Hepatic stellate cell (primary cell): ENCODE results near the gene CPHXL.

Experiments used
- DNase-seq: peaks from one replicate; pipeline ENCODE4 v3.0.0; 2011; ENCODE audit warnings: low spot score

Gene CPHXL

DNA sequence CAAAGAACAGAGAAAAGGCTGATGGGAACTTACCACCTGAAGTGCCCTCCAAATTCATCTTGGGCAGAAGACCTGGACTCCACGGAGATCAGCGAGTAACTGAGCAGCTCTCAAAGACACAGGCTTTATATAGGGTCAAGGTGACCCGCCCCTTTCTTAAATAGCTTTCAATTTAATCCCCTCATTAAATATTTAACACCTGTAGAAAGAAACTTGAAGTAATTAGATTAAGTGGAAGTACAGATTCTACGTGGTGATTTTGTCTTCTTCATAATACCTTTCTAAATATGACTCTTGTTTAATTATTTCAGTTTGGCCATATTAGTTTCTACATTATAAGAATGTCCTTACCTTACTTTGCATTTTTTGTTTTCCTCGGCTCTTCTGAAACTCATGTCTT is 24.9 kb downstream of the CPHXL start, which contains the start of gene DUXB:
Gene DUXB (minus strand): TSS at position 101 of the 400 bp plus-strand sequence. CDS start 43 bp downstream, at position 58.
- no peak for DNase-seq

GRCh38 chr16:75697571-75697970 is 28.7 kb downstream of the CPHXL start:
- no peak for DNase-seq

DNA sequence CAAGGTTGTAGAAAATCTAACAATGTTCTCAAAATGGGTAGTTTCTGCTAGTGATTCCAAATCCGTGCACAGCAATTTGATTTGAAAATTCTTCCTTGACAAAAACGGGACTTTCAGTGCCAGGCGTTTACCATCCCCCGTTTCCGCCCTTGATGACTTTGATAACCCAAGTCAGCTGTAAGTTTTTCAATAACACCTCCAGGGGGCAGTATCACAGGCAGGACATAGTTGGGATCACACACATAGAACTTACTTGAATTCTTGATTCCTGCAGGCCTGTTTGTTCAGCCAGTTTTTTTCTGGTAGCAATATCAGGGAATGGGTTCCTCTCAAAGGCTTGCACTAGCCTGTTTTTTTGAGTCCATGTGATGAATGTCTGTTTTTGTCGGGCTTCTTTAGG is 30.6 kb downstream of the CPHXL start:
- DNase-seq: no peak

DNA sequence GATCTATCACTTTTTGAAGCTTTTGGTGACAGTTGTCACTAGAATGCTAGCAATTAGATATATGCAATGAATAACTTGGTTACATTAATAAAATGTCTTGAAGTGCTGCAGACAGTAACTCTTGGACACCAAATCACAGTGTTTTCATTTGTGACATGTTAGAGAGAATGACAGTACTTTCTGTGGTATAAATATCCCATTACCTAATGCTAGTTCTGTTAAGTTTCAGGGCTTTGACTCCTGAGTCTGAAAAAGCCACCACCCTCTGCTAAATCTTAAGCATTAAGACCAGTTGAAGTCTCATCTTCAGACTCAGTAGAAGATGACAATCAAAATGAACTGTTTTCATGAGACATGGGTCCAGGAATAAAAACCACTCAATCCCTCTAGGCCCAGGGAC is 38.9 kb downstream of the CPHXL start:
- DNase-seq: no peak

GRCh38 chr16:75682308-75682707 is 44.0 kb downstream of the CPHXL start:
- no peak for DNase-seq

- DNase-seq: no peak
Measured at GRCh38 chr16:75679366-75679765, 46.9 kb downstream of the CPHXL start.

- DNase-seq: no peak
Measured at GRCh38 chr16:75676909-75677308, 49.4 kb downstream of the CPHXL start, which contains the start of gene CPHXL2. CPHXL2 (minus strand) TSS chr16:75677009; CDS start chr16:75676999, 10 bp downstream.

GRCh38 chr16:75667503-75667902 is 58.8 kb downstream of the CPHXL start:
- DNase-seq: no peak
